ENCODE data around the gene GORASP2.
A peak's percentile ranks its signal among the peaks of the same experiment; 100 is the strongest.

GORASP2 gene

GRCh38 chr2:170968205-170969003, 39.4 kb downstream of the GORASP2 start:
- DNase-seq: no peak

- no peak for DNase-seq
Measured at GRCh38 chr2:170969030-170969429, 40.0 kb downstream of the GORASP2 start.

DNA sequence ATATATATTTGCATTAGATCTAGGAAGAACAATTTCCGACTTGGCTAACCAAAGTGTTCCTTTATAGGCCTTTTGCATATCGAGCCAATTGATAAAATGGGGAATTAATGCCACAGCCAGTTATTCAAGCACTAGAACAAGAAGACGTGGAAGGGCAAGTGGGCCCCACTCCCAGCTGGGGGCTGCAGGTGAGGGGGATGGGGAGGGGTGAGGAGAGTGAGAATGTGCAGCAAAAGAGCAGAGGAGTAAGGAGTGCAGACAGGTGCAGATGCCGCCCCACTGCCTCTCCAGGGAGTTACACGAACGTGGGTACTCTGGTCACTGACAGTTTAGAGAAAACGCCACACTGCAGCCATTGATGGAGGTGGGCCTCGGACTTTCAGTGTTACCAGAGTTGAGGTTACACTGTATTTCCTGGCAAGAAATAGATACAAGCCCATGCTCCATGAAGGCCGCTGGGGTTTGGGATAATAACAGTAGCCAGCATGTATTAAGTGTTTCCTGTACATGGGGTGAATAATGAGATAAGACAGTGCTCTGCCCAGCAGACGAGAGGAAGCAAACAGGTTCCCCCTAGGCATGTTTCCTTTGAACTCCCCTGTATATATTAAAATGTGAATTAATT, 40.9 kb downstream of the GORASP2 start:
- peak; percentile 41 for DNase-seq

DNA sequence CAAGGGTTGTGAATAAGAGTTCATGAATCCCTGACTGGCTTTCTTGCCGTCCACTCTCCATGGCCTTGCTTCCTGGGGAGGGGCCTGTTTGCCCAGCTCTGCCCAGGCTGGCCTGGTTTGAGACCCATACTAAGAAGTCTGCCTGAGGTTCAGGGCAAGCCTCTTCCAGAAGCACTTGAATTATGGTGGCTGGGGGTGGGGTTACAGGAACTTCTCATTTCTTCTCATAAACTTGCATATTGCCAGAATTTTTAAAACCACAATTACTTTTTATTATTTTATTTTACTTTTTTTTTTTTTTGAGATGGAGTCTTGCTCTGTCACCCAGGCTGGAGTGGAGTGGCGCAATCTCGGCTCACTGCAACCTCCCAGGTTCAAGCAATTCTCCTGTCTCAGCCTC, 42.0 kb downstream of the GORASP2 start:
- no peak for DNase-seq

- peak; percentile 54 for DNase-seq
Measured at GRCh38 chr2:170972296-170973224, 43.5 kb downstream of the GORASP2 start.

- DNase-seq: no peak
Measured at GRCh38 chr2:170973225-170973491, 44.1 kb downstream of the GORASP2 start.

GRCh38 chr2:170973492-170974303, 44.6 kb downstream of the GORASP2 start:
- DNase-seq: peak; percentile 93

GRCh38 chr2:170974304-170974993, 45.4 kb downstream of the GORASP2 start:
- DNase-seq: no peak

DNA sequence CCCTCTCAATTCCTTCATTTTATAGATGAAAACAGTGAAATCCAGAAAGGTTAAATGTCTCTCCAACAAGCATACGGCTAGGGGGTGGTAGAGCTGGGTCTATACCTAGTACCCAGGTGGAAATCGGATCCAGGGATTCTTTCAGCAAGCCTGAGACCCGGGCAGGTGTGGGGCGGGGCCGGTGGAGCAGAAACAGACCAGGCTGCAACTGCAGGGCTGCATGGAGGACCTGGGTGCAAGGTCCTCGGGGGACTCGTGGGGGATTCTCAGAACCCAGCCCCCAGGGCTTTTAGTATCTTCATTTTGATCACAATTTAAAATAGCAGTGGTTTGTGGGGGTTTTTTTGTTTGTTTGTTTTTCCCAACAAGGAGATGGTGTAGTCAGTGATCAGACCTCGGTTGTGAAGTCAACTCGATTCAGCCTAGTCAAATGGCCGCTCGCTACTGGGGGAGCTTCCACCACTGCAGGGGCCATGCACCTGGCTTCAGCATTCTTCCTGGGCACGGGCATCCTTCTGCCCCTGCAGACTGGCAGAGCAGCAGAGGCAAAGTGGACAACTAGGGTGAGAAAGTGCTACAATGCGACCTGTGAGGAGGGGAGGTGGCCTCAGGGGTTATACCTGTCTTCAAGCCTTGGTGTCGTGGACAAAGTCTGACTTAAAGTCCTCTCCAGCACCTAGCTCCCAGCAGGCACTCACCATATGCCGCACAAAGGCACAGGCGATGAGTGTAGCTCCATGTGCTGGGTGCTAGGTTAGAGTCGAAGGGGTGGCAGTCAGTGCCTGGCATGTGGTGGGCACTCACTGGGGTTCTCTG, 46.3 kb downstream of the GORASP2 start:
- no peak for DNase-seq

DNA sequence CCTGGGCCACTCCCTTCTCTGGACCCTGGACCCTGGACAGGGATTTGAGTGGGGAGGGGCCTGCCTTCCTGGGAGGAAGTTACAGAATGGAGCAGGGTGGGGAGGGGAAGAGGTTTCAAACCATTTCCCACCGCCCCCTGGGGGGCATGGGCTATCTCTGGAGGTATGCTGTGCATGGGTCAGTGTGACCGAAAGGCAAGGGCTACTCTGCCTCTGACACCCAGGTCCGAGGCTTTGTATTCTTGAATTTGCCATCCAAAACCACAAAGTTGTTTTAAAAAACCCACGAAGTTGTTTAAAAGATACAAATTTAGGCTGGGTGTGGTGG, 46.9 kb downstream of the GORASP2 start:
- no peak for DNase-seq

GRCh38 chr2:170984079-170984478, 55.0 kb downstream of the GORASP2 start:
- DNase-seq: no peak

DNA sequence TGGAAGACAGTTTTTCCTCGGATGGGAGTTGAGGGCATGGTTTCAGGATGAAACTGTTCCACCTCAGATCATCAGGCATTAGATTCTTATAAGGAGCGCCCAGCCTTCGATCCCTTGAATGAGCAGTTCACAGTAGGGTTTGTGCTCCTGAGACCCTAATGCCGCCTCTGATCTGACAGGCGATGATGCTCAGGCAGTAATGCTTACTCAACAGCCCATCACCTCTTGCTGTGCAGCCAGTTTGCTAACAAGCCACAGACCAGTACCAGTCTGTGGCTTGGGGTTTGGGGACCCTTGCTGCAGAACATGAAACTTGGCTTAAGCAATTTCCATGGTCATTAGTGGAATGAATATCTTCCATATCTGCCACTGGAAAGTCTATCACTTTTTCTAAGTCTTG, 56.4 kb downstream of the GORASP2 start:
- no peak for DNase-seq

GRCh38 chr2:170986566-170987258, 57.7 kb downstream of the GORASP2 start:
- DNase-seq: no peak

GRCh38 chr2:170991398-170992182, 62.5 kb downstream of the GORASP2 start:
- peak; percentile 60 for DNase-seq

DNA sequence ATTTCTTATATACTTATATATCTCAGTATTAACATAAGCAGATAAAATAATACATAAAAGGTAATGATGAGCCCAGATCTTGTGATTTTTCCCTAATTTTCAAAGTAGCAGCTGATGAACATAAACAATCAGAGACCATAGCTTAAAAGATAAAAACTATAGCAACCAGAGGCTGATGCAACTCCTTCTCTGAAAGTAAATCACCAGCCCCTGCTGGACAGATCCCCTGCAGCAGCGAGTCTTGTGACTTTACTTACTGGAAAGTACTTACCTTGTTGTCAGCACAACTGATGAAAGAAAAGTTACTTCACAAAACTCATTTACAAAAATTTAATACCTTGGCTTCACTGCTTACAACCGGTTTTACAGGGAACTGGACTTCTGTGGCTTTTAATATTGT, 67.3 kb downstream of the GORASP2 start:
- no peak for DNase-seq

DNA sequence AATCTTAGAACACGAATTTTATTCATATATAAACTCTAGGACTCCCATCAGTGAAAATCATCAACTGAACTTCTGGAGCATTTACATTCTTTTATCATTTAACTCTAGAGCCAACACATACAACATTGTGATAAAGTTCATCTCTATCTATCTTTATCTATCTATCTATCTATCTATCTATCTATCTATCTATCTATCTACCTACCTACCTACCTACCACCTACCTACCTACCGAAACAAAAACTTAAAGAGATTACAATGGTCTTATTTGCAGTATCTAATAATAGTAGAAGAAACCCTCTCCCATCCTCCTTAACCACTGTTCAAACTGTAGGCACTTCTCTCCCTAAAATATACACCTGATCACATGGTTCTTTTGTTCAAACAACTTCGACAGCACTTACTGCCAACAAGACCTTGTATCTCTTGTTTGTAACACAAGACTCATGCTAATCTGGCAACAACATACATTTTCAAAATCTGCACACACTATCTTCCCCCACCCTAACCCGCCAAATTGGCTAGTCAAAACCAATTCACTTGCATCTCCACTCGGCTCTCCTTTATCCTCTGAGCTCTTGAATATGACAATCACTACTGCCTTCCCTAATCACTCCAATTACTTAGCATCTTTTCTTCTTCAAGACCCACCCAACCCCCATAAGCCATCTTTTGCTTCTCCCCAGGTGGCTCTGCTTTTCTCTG, 69.0 kb downstream of the GORASP2 start:
- peak; percentile 86 for DNase-seq

DNA sequence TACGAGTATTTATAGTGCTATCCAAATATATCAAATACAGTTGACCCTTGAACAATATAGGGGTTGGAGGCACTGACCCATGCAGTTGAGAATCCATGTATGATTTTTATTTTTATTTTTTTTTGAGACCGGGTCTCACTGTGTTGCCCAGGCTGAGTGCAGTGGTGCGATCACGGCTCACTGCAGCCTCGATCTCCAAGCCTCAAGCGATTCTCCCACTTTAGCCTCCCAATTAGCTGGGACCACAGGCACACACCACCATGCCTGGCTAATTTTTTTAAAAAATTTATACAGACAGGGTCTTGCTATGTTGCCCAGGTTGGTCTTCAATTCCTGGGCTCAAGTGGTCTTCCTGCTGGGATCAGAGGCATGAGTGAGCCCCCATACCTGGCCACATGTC, 70.6 kb downstream of the GORASP2 start:
- no peak for DNase-seq

DNA sequence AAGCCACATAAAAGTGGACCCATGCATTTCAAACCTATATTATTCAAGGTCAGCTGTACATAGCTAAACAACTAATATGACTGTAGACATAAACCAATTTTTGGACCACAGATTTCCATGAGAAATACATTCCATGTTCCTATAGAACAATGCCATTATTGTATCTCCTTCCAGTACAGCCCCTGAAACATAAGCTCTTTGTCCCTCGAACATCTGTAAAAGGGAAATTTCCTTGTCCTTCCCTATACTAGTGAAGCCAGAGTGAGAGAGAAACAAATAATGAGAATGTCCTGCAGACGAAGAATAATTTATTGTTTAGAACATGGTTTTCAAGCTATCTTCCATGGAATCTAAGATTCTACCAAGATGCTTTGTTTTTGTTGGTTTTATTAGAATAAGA, 75.3 kb downstream of the GORASP2 start:
- no peak for DNase-seq

GRCh38 chr2:171004833-171005232, 75.8 kb downstream of the GORASP2 start:
- DNase-seq: no peak

All from NCI-H2227 treated with DMSO at 0.1 percent for 48 hours (cell line).